WI38 (cell line): ENCODE results near the gene NOXRED1.

Experiments used
- H3K4me3 ChIP-seq: 2 replicates; pipeline ENCODE4 v1.5.1; 2011; ENCODE audit warnings: low read depth, mild to moderate bottlenecking, control low read depth, low read length
- CTCF ChIP-seq: IDR thresholded peaks from 2 replicates; pipeline ENCODE4 v1.5.1; 2012; ENCODE audit warnings: low read depth, mild to moderate bottlenecking, control low read depth, low read length

Gene NOXRED1

GRCh38 chr14:77409131-77409533 is 14.2 kb downstream of the NOXRED1 start:
- TF ChIP-seq CTCF, result no peak
- H3K4me3 ChIP-seq, result no peak overlapping the region

GRCh38 chr14:77407158-77407557 is 16.2 kb downstream of the NOXRED1 start:
- TF ChIP-seq CTCF, result no peak
- no peak overlapping the region for H3K4me3 ChIP-seq

GRCh38 chr14:77406718-77407117 is 16.6 kb downstream of the NOXRED1 start:
- no peak overlapping the region for H3K4me3 ChIP-seq
- no peak for TF ChIP-seq CTCF

- H3K4me3 ChIP-seq, result no peak overlapping the region
- no peak for TF ChIP-seq CTCF
These were observed 17.2 kb downstream of the NOXRED1 start for GRCh38 chr14:77406086-77406485.

- no peak for TF ChIP-seq CTCF
- H3K4me3 ChIP-seq, result no peak overlapping the region
These were observed 19.6 kb downstream of the NOXRED1 start for GRCh38 chr14:77403768-77404167.

GRCh38 chr14:77400216-77400615 is 23.1 kb downstream of the NOXRED1 start:
- TF ChIP-seq CTCF, result no peak
- no peak overlapping the region for H3K4me3 ChIP-seq

- H3K4me3 ChIP-seq, result no peak overlapping the region
- no peak for TF ChIP-seq CTCF
These were observed 33.1 kb downstream of the NOXRED1 start for GRCh38 chr14:77390188-77390587.
